Caco-2 (cell line): Measurements from ENCODE around the gene SLC30A3. TPM values are rescaled to one million over a fixed set of nuclear protein-coding genes. Genes with fewer than 3 reads are reported as not detected.

Experiments used
- BruUV-seq: library from RNA; stranded (reverse); fragments of 400-500 nt; replicated peaks from 2 replicates; lab custom pipeline; 2021; lab: Mats Ljungman, UMichigan
- CTCF ChIA-PET: fragments of 300-600 bp; sonication (Branson Sonifier 250); formaldehyde crosslinking; loops from one replicate; lab custom pipeline; 2022; ENCODE audit warnings: antibody characterized with exemption; lab: Charles Lee
- POLR2A ChIA-PET: fragments of 300-600 bp; sonication (Branson Sonifier 250); formaldehyde crosslinking; loops from one replicate; lab custom pipeline; 2022; ENCODE audit warnings: antibody characterized with exemption; lab: Charles Lee
- DNase-seq, 2 experiments: peaks; one replicate each; pipeline versions ENCODE4 v3.0.0 to v3.0.0-alpha.2; 2020 to 2022
- H3K27me3 ChIP-seq: replicated peaks from 2 replicates; pipeline ENCODE4 v1.6.0; 2011; ENCODE audit warnings: low read length; ENCODE audit not compliant: control insufficient read depth, insufficient read depth
- H3K36me3 ChIP-seq: 2 replicates; pipeline ENCODE4 v1.5.1; 2011; ENCODE audit warnings: low read length; ENCODE audit not compliant: control insufficient read depth, insufficient read depth
- H3K4me1 ChIP-seq: fragments of 250-450 bp; sonication (Bioruptor Pico); 2 replicates; pipeline ENCODE4 v1.5.1; 2020; ENCODE audit warnings: mild to moderate bottlenecking
- H3K4me3 ChIP-seq: 2 replicates; pipeline ENCODE4 v1.5.1; 2011; ENCODE audit warnings: low read depth, mild to moderate bottlenecking, control low read depth, low read length
- H3K9me3 ChIP-seq: fragments of 250-450 bp; sonication (Bioruptor Pico); 2 replicates; pipeline ENCODE4 v1.5.1; 2020; ENCODE audit warnings: mild to moderate bottlenecking, moderate library complexity
- H3K27ac Mint-ChIP-seq: one replicate; pipeline ENCODE4 v1.8.0; 2022; ENCODE audit warnings: mixed read lengths; ENCODE audit not compliant: unreplicated experiment
- H3K27me3 Mint-ChIP-seq: one replicate; pipeline ENCODE4 v1.8.0; 2022; ENCODE audit warnings: mixed read lengths; ENCODE audit not compliant: insufficient read depth, unreplicated experiment
- H3K36me3 Mint-ChIP-seq: one replicate; pipeline ENCODE4 v1.8.0; 2022; ENCODE audit warnings: mild to moderate bottlenecking, mixed read lengths; ENCODE audit not compliant: insufficient read depth, unreplicated experiment
- H3K4me1 Mint-ChIP-seq: one replicate; pipeline ENCODE4 v1.8.0; 2022; ENCODE audit warnings: low read depth, mixed read lengths; ENCODE audit not compliant: unreplicated experiment
- H3K4me3 Mint-ChIP-seq: one replicate; pipeline ENCODE4 v1.8.0; 2022; ENCODE audit warnings: mild to moderate bottlenecking, moderate library complexity, mixed read lengths; ENCODE audit not compliant: unreplicated experiment
- H3K9me3 Mint-ChIP-seq: one replicate; pipeline ENCODE4 v1.8.0; 2022; ENCODE audit warnings: mixed read lengths; ENCODE audit not compliant: unreplicated experiment
- intact Hi-C: fragments of 100-400 bp; cut with micrococcal nuclease; formaldehyde crosslinking; loops from one replicate; pipeline ENCODE4 v1.10.0; 2022; ENCODE audit not compliant: unreplicated experiment
- total RNA-seq: library from RNA; stranded (reverse); gene quantifications from 2 replicates; pipeline ENCODE4 v1.2.3, GENCODE V29; 2022
- TF ChIP-seq, protein P1 (sequence below), 2 experiments: fragments of 200-600 bp in 1 of 2; IDR thresholded peaks; 1 replicate in 1 of 2; 2 replicates in 1 of 2; pipeline versions ENCODE4 v1.5.1 to v1.8.0; 2011 to 2022; ENCODE audit warnings: antibody characterized with exemption in 1 of 2, control low read depth in 1 of 2, inconsistent platforms in 1 of 2, low read depth in 1 of 2, low read length in 1 of 2, mild to moderate bottlenecking in 1 of 2, moderate library complexity in 1 of 2; ENCODE audit not compliant: insufficient read depth in 1 of 2, severe bottlenecking in 1 of 2, unreplicated experiment in 1 of 2

Gene SLC30A3
- total RNA-seq, 1 experiment from 2014 or later = 4.3 TPM

DNA sequence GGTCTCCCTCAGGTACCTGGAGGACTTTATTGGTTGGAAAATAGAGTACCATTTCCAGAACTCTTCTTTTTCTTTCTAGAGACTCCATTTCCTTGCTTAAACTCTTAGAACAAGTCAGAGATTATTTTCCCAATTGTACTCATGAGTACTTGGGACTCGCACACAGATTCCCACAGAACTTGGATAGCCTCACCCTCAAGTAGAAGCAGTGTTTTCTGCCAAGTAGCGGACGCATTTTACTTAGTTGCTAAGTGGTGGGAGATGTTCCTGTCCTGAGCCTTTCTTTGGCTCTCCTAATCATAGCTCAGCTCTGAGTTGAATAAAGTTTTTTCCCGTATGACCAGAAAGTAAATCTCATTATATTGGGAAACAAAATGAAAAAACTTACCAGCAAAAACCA is 17.2 kb downstream of the SLC30A3 start:
- no peaks in the 10 kb centered on the region for H3K9me3 ChIP-seq
- H3K4me3 ChIP-seq = no peak overlapping the region
- POLR2A ChIA-PET = no interaction called here
- Mint-ChIP-seq H3K36me3 (peaks cover 43% of the 10 kb centered on the region), H3K27ac (no peak overlapping the region), H3K27me3 (no peaks in the 10 kb centered on the region), H3K4me3 (no peak overlapping the region), H3K4me1 (no peaks in the 10 kb centered on the region), H3K9me3 (no peaks in the 10 kb centered on the region)
- intact Hi-C loops = no loop called here
- DNase-seq = no peak
- CTCF ChIA-PET = no interaction called here
- TF ChIP-seq, protein P1, sequence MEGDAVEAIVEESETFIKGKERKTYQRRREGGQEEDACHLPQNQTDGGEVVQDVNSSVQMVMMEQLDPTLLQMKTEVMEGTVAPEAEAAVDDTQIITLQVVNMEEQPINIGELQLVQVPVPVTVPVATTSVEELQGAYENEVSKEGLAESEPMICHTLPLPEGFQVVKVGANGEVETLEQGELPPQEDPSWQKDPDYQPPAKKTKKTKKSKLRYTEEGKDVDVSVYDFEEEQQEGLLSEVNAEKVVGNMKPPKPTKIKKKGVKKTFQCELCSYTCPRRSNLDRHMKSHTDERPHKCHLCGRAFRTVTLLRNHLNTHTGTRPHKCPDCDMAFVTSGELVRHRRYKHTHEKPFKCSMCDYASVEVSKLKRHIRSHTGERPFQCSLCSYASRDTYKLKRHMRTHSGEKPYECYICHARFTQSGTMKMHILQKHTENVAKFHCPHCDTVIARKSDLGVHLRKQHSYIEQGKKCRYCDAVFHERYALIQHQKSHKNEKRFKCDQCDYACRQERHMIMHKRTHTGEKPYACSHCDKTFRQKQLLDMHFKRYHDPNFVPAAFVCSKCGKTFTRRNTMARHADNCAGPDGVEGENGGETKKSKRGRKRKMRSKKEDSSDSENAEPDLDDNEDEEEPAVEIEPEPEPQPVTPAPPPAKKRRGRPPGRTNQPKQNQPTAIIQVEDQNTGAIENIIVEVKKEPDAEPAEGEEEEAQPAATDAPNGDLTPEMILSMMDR (IDR thresholded peaks at IDR 0.05; ENCODE audit: insufficient read depth in 1 of 2, low read depth in 1 of 2, low read length in 1 of 2, severe bottlenecking in 1 of 2, unreplicated experiment in 1 of 2) = no peak
- no peaks in the 10 kb centered on the region for H3K4me1 ChIP-seq
- H3K27me3 ChIP-seq = no peaks in the 10 kb centered on the region
- BruUV-seq = no TSS peak
- no peaks in the 10 kb centered on the region for H3K36me3 ChIP-seq

DNA sequence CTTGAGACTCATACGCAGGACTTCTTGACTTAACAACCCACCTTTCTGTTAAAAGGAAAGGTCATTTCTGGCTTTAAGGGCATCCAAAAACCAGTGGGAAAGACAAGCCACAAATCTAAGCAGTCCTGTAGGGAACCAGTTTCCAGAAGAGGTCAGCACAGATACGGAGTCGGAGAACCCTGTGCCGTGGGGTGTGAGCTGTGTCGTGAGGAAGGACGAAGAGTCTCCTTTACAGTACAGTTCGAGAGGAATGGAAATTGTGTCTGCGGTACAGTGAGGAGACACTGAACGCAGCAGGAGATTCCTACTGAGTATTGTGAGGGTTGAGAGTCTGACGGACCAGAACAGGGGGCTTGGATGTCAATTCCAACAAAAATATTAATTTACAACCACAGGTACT is 17.7 kb downstream of the SLC30A3 start:
- no peaks in the 10 kb centered on the region for H3K36me3 ChIP-seq
- H3K4me3 Mint-ChIP-seq = no peak overlapping the region
- POLR2A ChIA-PET = no interaction called here
- TF ChIP-seq, protein P1 (IDR thresholded peaks at IDR 0.05; ENCODE audit: insufficient read depth in 1 of 2, low read depth in 1 of 2, low read length in 1 of 2, severe bottlenecking in 1 of 2, unreplicated experiment in 1 of 2) = no peak
- H3K9me3 ChIP-seq = no peaks in the 10 kb centered on the region
- no peak overlapping the region for H3K4me3 ChIP-seq
- CTCF ChIA-PET = interaction anchor here (0.6 kb wide), 1 partner anchor 35 kb away, joined by 3 read pairs; no protein-coding TSS in a partner anchor
- BruUV-seq = TSS peak; percentile 13
- no peaks in the 10 kb centered on the region for H3K27me3 ChIP-seq
- H3K9me3 Mint-ChIP-seq = no peaks in the 10 kb centered on the region
- no peaks in the 10 kb centered on the region for H3K4me1 Mint-ChIP-seq
- H3K27ac Mint-ChIP-seq = no peak overlapping the region
- H3K27me3 Mint-ChIP-seq = no peaks in the 10 kb centered on the region
- no peak for DNase-seq
- no peaks in the 10 kb centered on the region for H3K4me1 ChIP-seq
- H3K36me3 Mint-ChIP-seq = peaks cover 48% of the 10 kb centered on the region
- intact Hi-C loops = no loop called here

DNA sequence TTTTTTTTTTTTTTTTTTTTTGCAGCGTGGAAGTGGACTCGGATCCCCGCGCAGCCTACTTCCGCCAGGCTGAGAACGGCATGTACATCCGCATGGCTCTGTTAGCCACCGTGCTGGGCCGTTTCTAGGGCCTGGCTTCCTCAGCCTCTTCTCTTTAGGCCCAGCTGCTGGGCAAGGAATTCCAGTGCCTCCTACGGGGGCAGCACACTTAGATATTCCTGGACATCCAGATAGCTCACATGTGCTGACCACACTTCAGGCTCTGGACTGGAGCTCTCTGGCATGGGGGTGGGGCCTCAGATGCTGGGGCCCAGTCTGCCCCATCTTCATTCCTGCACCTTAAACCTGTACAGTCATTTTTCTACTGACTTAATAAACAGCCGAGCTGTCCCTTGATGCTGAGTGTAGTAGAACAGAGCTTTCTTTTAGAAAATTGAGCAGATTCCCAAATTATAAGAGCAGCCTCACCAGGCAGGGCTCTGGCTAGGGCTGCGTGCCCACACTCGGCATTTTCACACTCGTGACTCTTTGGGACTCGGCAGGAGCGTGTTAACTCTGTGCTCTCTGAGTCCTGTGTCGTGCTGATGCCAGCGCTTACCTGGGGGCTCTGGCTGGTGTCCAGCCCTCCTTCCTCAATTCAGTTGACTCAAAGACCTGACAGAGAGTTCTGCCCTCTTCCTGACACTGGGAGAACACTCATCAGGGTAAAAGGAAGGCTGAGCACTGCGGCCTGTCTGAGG is 19.3 kb downstream of the SLC30A3 start:
- H3K9me3 ChIP-seq = no peaks in the 10 kb centered on the region
- no peak overlapping the region for H3K4me3 ChIP-seq
- no peak for DNase-seq
- intact Hi-C loops = no loop called here
- TSS peak; percentile 31 for BruUV-seq
- H3K27me3 ChIP-seq = no peaks in the 10 kb centered on the region
- CTCF ChIA-PET = no interaction called here
- no peaks in the 10 kb centered on the region for H3K36me3 ChIP-seq
- H3K27ac Mint-ChIP-seq = no peak overlapping the region
- no peaks in the 10 kb centered on the region for H3K4me1 Mint-ChIP-seq
- H3K4me3 Mint-ChIP-seq = no peak overlapping the region
- peaks cover 54% of the 10 kb centered on the region for H3K36me3 Mint-ChIP-seq
- H3K9me3 Mint-ChIP-seq = no peaks in the 10 kb centered on the region
- TF ChIP-seq, protein P1 (IDR thresholded peaks at IDR 0.05; ENCODE audit: insufficient read depth in 1 of 2, low read depth in 1 of 2, low read length in 1 of 2, severe bottlenecking in 1 of 2, unreplicated experiment in 1 of 2) = no peak
- POLR2A ChIA-PET = no interaction called here
- no peaks in the 10 kb centered on the region for H3K4me1 ChIP-seq
- H3K27me3 Mint-ChIP-seq = no peaks in the 10 kb centered on the region
